ENCODE measurements around the gene VDR.

VDR gene

GRCh38 chr12:47795121-47795813 is 109.5 kb downstream of the VDR start:
- no peak for DNase-seq (ENCODE audit: low read depth in 2 of 2)

DNA sequence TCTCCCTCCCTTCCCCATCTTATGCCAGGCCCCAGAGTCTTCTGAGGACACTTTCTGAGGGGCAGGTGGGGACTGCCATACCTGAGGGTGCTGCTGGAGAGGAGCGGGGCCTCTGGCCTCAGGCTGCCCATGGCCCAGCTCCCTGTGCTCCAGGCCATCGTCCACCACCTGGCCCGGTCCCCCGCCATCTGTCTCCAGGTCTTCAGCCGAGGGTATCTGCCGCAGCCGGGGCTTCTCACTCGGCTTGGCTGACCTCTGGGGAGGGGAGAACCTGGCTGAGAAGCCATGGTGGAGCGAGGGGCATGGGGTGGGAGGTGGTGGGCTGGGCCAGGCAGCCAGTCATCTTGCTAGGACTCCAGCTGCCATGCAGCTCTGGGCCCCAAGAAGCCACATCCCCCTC is 110.1 kb downstream of the VDR start:
- no peak for DNase-seq (ENCODE audit: low read depth in 2 of 2)

DNA sequence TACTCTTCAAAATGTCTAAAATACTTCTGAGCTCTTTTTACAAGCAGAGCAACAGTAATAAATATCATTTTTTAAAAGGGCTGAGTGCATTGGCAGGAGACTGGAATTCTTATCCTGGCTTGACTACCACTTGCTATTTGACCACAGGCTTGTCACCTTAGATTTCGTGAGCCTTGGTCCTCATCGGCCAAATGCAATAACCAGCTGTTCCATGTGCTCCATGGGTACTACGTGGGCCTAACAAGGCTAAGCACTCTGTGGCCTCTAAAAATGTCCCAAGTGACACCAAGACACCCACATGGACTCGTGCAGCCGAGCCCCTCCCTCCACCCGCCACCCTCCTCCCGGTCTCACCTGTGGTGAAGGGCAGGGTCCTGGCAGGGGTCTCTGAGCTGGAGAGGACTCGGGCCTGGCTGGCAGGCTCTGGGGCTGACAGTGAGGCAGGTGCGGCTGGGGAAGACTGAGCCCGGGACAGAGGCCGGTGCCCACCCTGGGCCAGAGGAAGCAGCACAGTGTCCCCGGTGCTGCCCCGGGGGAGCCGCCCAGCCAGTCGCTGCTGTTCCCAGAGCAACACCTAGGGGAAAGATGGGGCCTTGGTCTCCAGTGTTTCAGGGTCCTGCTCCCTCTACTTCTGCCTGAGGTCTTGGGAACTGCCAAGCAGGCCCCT is 111.6 kb downstream of the VDR start:
- DNase-seq (ENCODE audit: low read depth in 2 of 2) = no peak

GRCh38 chr12:47791874-47792273 is 112.9 kb downstream of the VDR start:
- DNase-seq (ENCODE audit: low read depth in 2 of 2) = no peak
